ENCODE results near the gene NSMCE1.

NSMCE1 gene

GRCh38 chr16:27232901-27233625 lies 35.5 kb downstream of the NSMCE1 start:
- no peak overlapping the region for H3K4me3 ChIP-seq
- no peak for DNase-seq (ENCODE audit: low spot score in 2 of 2)
- H3K27me3 ChIP-seq (ENCODE audit: low read depth), result no peaks in the 10 kb centered on the region
- peaks cover 18% of the 10 kb centered on the region for H3K36me3 ChIP-seq (replicated peaks)
- no peaks in the 10 kb centered on the region for H3K9me3 ChIP-seq
- H3K4me1 ChIP-seq, result no peaks in the 10 kb centered on the region
- in situ Hi-C loops (cut with MboI; ENCODE audit: low sequenced_read_pairs), result loop anchor here (25.0 kb wide), 1 partner anchor 229 kb away; no protein-coding TSS in a partner anchor

GRCh38 chr16:27232061-27232900 lies 36.3 kb downstream of the NSMCE1 start:
- H3K4me3 ChIP-seq, result no peak overlapping the region
- H3K27me3 ChIP-seq (ENCODE audit: low read depth), result no peaks in the 10 kb centered on the region
- in situ Hi-C loops (cut with MboI; ENCODE audit: low sequenced_read_pairs), result loop anchor here (25.0 kb wide), 1 partner anchor 230 kb away; no protein-coding TSS in a partner anchor
- H3K9me3 ChIP-seq, result no peaks in the 10 kb centered on the region
- H3K4me1 ChIP-seq, result no peaks in the 10 kb centered on the region
- DNase-seq (ENCODE audit: low spot score in 2 of 2), result no peak
- peaks cover 18% of the 10 kb centered on the region for H3K36me3 ChIP-seq (replicated peaks)

- Histone ChIP-seq H3K4me3 (no peak overlapping the region), H3K36me3 (replicated peaks) (peaks cover 18% of the 10 kb centered on the region), H3K9me3 (no peaks in the 10 kb centered on the region), H3K4me1 (no peaks in the 10 kb centered on the region), H3K27me3 (ENCODE audit: low read depth) (no peaks in the 10 kb centered on the region)
- in situ Hi-C loops (cut with MboI; ENCODE audit: low sequenced_read_pairs), result loop anchor here (25.0 kb wide), 1 partner anchor 231 kb away; no protein-coding TSS in a partner anchor
- DNase-seq (ENCODE audit: low spot score in 2 of 2), result no peak
These were observed 36.9 kb downstream of the NSMCE1 start for GRCh38 chr16:27231692-27232060.

GRCh38 chr16:27230562-27231001 lies 38.0 kb downstream of the NSMCE1 start:
- in situ Hi-C loops (cut with MboI; ENCODE audit: low sequenced_read_pairs), result loop anchor here (25.0 kb wide), 1 partner anchor 232 kb away; no protein-coding TSS in a partner anchor
- DNase-seq (ENCODE audit: low spot score in 2 of 2), result no peak
- no peaks in the 10 kb centered on the region for H3K4me1 ChIP-seq

GRCh38 chr16:27229891-27230470 lies 38.6 kb downstream of the NSMCE1 start:
- Histone ChIP-seq H3K36me3 (replicated peaks) (peaks cover 18% of the 10 kb centered on the region), H3K4me1 (no peaks in the 10 kb centered on the region), H3K9me3 (no peaks in the 10 kb centered on the region), H3K27me3 (ENCODE audit: low read depth) (no peaks in the 10 kb centered on the region), H3K4me3 (no peak overlapping the region)
- in situ Hi-C loops (cut with MboI; ENCODE audit: low sequenced_read_pairs), result loop anchor here (25.0 kb wide), 1 partner anchor 232 kb away; no protein-coding TSS in a partner anchor
- no peak for DNase-seq (ENCODE audit: low spot score in 2 of 2)

More at GRCh38 chr16:27230562-27231001, 38.0 kb downstream of the NSMCE1 start:
- Histone ChIP-seq H3K27me3 (ENCODE audit: low read depth) (no peaks in the 10 kb centered on the region), H3K36me3 (replicated peaks) (peaks cover 18% of the 10 kb centered on the region), H3K9me3 (no peaks in the 10 kb centered on the region), H3K4me3 (no peak overlapping the region)

GRCh38 chr16:27228621-27229501 lies 39.7 kb downstream of the NSMCE1 start:
- no peak for DNase-seq (ENCODE audit: low spot score in 2 of 2)
- no peaks in the 10 kb centered on the region for H3K27me3 ChIP-seq (ENCODE audit: low read depth)
- in situ Hi-C loops (cut with MboI; ENCODE audit: low sequenced_read_pairs), result loop anchor here (25.0 kb wide), 1 partner anchor 233 kb away; no protein-coding TSS in a partner anchor
- H3K4me3 ChIP-seq, result no peak overlapping the region
- no peaks in the 10 kb centered on the region for H3K9me3 ChIP-seq
- no peaks in the 10 kb centered on the region for H3K4me1 ChIP-seq
- H3K36me3 ChIP-seq (replicated peaks), result peaks cover 17% of the 10 kb centered on the region

GRCh38 chr16:27228045-27228444 lies 40.5 kb downstream of the NSMCE1 start:
- no peak for DNase-seq (ENCODE audit: low spot score in 2 of 2)
- Histone ChIP-seq H3K9me3 (no peaks in the 10 kb centered on the region), H3K4me1 (no peaks in the 10 kb centered on the region), H3K36me3 (replicated peaks) (peaks cover 14% of the 10 kb centered on the region), H3K27me3 (ENCODE audit: low read depth) (no peaks in the 10 kb centered on the region), H3K4me3 (no peak overlapping the region)
- in situ Hi-C loops (cut with MboI; ENCODE audit: low sequenced_read_pairs), result loop anchor here (25.0 kb wide), 1 partner anchor 234 kb away; no protein-coding TSS in a partner anchor

GRCh38 chr16:27226976-27227705 lies 41.4 kb downstream of the NSMCE1 start:
- Histone ChIP-seq H3K27me3 (ENCODE audit: low read depth) (no peaks in the 10 kb centered on the region), H3K9me3 (no peaks in the 10 kb centered on the region), H3K4me1 (no peaks in the 10 kb centered on the region), H3K36me3 (replicated peaks) (peaks cover 8% of the 10 kb centered on the region), H3K4me3 (no peak overlapping the region)
- in situ Hi-C loops (cut with MboI; ENCODE audit: low sequenced_read_pairs), result loop anchor here (25.0 kb wide), 1 partner anchor 235 kb away; no protein-coding TSS in a partner anchor
- no peak for DNase-seq (ENCODE audit: low spot score in 2 of 2)

GRCh38 chr16:27226476-27226875 lies 42.1 kb downstream of the NSMCE1 start:
- H3K27me3 ChIP-seq (ENCODE audit: low read depth), result no peaks in the 10 kb centered on the region
- peaks cover 8% of the 10 kb centered on the region for H3K36me3 ChIP-seq (replicated peaks)
- H3K9me3 ChIP-seq, result no peaks in the 10 kb centered on the region
- H3K4me3 ChIP-seq, result no peak overlapping the region
- DNase-seq (ENCODE audit: low spot score in 2 of 2), result no peak
- H3K4me1 ChIP-seq, result no peaks in the 10 kb centered on the region
- in situ Hi-C loops (cut with MboI; ENCODE audit: low sequenced_read_pairs), result loop anchor here (25.0 kb wide), 1 partner anchor 236 kb away; no protein-coding TSS in a partner anchor

- Histone ChIP-seq H3K9me3 (no peaks in the 10 kb centered on the region), H3K4me1 (no peaks in the 10 kb centered on the region), H3K4me3 (no peak overlapping the region), H3K27me3 (ENCODE audit: low read depth) (no peaks in the 10 kb centered on the region), H3K36me3 (replicated peaks) (peaks cover 4% of the 10 kb centered on the region)
- DNase-seq (ENCODE audit: low spot score in 2 of 2), result no peak
- in situ Hi-C loops (cut with MboI; ENCODE audit: low sequenced_read_pairs), result loop anchor here (25.0 kb wide), 1 partner anchor 237 kb away; no protein-coding TSS in a partner anchor
These were observed 42.8 kb downstream of the NSMCE1 start for GRCh38 chr16:27225536-27226360.

- DNase-seq (ENCODE audit: low spot score in 2 of 2), result no peak
- Histone ChIP-seq H3K9me3 (no peaks in the 10 kb centered on the region), H3K4me1 (no peaks in the 10 kb centered on the region), H3K36me3 (replicated peaks) (peaks cover 4% of the 10 kb centered on the region; the same call in 1 of the 2 replicates), H3K27me3 (ENCODE audit: low read depth) (no peaks in the 10 kb centered on the region), H3K4me3 (no peak overlapping the region)
- in situ Hi-C loops (cut with MboI; ENCODE audit: low sequenced_read_pairs), result loop anchor here (25.0 kb wide), 1 partner anchor 237 kb away; no protein-coding TSS in a partner anchor
These were observed 43.8 kb downstream of the NSMCE1 start for GRCh38 chr16:27224741-27225300.

Data from HAP-1 (cell line).